HG03439 (cell line): ENCODE measurements around the gene LRSAM1.

Experiments
- ATAC-seq: cut with Tn5 transposase; IDR thresholded peaks from one replicate; pipeline ENCODE4 v1.9.1; 2021; ENCODE audit warnings: mild to moderate bottlenecking, moderate library complexity; ENCODE audit not compliant: unreplicated experiment

Gene LRSAM1

GRCh38 chr9:127494304-127494702, 43.0 kb downstream of the LRSAM1 start:
- no peak for ATAC-seq

DNA sequence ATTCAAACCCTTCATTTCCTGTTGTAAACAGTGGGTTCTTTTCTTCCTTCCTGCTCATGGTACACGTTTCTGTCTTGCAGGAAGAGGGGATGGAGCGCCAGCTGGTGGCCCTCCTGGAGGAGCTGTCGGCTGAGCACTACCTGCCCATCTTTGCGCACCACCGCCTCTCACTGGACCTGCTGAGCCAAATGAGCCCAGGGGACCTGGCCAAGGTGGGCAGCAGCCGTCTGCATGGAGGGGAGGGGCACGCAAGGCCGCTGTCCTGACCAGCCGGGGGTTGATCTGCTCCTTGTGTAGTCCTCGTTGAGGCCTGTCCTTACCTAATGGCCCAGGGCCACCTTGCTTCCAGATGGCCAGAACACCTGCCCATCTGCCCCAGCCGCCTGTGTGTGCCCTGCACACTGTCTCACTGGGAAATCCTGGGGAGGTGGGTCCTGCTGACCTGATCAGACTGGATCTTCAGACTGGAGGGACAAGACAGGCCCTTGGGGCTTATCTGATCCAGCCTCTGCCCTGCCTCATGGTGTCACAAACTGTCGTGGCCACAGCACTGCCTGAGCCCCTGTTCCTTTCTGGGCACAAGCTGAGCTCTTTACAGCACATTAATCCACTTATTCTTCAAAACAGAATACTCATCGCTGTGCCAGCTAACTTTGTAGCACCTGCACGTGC, 44.7 kb downstream of the LRSAM1 start:
- ATAC-seq: no peak

DNA sequence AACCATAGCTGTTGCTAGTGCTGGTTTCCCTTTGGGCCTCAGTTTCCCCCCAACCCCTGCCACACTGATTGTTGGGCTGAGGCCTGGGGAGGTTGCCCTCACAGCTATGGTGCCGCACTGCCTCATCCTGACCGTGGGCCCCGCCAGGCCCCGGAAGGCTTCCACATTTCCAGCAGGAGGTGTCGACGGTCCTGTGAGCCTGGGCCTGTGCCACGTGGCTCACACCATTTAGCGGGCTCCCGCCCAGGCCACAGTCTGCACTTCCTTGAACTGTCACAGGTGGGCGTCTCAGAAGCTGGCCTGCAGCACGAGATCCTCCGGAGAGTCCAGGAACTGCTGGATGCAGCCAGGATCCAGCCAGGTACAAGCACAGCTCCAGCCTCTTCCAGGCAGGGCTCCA, 45.7 kb downstream of the LRSAM1 start:
- ATAC-seq: no peak

GRCh38 chr9:127497656-127498290, 46.5 kb downstream of the LRSAM1 start:
- no peak for ATAC-seq

DNA sequence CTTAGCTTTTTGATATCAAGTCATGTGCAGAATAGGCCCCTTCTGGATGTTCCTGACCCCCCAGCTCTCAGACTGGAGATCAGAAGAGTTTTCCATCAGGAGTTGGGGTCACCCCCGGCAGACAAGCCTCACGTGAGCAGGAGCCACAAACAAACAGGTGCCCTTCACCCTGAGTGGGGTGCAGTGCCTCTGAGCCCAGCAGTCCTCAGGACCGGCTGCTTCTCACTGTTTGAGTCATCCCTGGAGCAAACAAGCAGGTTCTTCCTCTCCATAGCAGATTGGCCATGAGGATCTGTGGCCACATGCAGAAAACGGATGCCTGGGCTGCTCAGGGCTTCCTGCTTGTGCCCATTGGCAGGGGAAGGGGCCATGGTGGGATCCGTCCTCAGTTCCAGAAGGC, 47.0 kb downstream of the LRSAM1 start:
- no peak for ATAC-seq

GRCh38 chr9:127500399-127500798, 49.1 kb downstream of the LRSAM1 start:
- ATAC-seq: no peak

DNA sequence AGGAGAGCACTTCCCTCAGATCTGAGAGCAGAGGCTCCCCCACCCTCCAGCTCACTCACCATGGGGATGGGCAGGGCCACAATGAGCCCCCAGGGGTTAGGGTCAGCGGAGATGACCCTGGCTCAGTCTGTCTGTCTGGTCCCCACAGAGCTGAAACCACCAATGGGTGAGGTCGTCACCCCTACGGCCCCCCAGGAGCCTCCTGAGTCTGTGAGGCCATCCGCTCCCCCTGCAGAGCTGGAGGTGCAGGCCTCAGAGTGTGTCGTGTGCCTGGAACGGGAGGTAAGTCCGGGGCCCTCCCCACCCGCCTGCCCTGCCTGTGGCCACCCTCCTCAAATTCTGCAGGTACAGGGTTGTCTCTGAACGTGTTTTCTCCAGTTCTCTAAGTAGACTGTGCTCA, 49.6 kb downstream of the LRSAM1 start:
- ATAC-seq: no peak

DNA sequence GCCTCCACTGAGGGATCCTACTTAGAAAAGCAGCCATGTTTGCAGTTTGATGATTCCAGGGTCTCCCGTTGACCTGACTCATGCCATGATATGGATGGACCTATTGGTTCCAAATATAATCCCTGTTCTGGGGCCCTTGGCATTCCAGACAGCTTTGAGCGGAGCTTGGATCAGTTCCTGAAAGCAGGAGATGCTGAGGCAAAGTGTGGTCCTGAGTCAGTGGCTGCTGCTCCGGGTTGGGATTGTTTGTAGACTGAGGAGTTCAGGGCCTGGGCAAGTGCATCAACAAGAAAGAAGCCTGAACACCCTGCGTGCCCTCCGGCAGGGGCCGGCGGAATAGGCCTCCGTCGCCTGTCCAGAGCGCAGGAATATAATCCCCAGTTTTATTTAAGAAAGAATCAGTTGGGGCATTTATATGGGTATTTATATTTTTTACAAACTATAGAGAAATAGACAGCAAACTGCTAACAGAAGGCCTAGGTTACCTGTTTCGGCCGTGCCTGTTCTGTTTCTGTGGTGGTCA, 50.6 kb downstream of the LRSAM1 start:
- ATAC-seq: no peak

- no peak for ATAC-seq
These were observed 51.5 kb downstream of the LRSAM1 start for GRCh38 chr9:127502706-127503378.

DNA sequence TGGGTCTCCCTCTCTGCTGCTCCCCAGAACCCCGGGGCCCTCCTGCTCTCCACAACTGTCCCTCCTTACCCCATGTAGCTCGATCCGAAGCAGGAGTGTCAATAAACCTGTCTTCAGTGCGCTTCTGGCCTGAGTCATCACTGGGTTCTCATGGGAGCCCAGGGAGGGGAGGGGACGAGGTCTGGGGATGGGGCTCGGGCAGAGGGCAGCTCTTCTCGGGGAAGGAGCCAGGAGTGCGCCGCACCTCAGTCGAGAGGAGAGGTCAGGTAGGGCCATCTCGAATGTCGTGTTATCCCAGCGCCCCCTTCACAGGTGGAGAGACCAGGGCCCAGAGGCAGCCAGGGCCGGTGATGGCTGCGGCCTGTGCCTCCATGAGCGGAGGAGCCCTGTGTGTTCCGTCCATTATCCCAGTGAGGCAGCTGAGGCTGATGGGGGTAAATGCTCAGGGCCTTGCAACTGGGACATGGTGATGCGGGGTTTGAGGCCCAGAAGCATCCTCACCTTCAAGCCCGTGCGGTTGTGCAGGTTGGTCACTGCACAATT, 52.1 kb downstream of the LRSAM1 start:
- no peak for ATAC-seq

DNA sequence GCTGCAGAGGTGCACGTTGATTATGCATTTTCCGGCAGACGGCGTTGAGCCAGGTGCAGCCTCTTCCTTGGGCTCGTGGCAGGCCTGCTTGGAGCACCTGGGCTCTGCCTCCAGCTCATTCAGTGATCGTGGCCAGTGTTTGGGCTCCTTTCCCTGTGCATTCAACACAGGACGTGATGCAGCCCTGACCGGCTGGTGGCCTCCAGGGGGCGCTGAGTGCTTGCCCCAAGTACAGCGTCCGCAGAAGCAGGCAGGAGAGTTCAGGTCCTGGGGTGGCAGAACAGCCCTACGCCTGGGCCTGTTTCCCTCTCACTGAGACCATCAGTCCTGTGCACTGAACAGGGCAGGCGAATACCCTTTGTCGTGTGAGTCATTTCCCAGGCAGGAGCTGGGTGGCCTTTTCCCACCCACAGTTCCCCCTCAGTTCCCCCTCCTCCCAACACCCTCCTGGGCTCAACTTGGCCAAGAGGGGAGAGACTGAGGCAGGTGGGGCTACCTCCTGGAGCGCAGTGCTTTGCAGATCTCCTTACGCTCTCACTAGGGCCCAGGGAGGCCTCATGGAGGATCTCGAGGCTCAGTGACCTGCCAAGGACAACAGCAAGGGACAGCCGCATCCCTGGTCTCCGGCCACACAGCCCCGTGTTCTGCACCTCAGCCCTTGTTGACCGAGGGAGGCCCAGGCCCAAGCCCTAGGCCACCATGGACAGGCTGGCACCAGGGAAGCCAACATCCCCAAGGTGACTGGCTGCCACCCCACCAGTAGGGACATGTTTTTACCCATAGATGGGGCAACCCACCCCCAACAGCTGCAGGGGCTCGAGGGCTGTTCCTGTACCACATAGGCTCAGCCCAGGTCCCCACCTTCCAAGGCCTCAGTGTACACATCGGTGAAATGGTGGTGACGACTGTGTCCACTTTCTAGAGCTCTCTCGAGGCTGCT, 52.9 kb downstream of the LRSAM1 start:
- ATAC-seq: no peak

DNA sequence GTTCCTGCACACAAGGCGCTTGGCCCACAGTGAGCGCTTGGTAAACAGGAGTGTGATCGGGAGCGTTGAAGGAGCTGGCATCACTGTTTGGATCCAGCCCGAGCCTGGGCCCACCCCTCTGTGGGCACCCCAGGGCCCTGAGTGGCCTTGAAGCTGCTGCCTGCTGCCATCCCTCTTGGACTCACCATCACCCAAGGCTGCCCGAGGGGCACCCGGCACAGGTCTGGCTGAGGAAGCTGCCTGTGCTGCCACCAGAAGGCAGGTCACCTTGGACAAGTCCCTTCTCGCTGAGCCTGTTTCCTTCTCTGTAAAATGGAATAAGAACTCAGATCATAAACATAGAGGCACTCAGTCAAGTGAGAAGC, 53.6 kb downstream of the LRSAM1 start:
- no peak for ATAC-seq

DNA sequence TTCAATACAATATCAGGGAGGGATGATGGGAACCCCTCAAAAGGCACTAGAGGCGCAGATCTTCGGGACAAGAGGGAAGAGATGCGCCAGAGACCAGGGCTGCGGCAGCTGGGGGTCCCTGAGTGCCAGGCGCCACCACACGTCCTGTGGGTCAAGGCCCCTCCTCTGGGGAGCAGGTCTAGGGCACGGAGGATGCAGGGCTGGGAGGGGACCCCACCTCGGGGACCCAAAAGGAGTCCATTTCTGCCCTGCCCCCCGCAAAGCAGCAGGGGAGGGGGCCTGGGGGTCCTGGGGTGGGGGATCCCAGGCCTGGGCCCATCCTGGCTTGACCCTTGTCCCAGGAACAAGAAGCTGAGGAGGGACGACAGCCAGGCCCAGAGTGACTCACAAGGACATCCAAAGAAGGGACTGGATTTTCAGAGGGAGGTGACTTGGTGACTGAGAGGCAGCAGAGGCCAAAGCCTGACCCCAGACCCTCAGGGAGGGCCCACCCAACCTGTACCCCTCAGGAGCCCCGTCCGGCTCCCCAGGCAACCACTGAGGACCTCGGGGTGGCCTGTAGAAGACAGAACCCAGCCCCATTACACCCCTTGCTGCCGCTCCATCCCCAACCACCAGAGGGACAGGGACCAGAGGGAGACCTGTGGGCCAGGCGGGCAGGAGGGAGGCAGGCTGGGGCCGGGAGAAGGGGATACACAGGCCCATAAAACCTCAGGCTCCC, 54.2 kb downstream of the LRSAM1 start:
- no peak for ATAC-seq

GRCh38 chr9:127506117-127506813, 55.0 kb downstream of the LRSAM1 start:
- ATAC-seq: no peak

- no peak for ATAC-seq
These were observed 55.8 kb downstream of the LRSAM1 start for GRCh38 chr9:127506814-127507750.

DNA sequence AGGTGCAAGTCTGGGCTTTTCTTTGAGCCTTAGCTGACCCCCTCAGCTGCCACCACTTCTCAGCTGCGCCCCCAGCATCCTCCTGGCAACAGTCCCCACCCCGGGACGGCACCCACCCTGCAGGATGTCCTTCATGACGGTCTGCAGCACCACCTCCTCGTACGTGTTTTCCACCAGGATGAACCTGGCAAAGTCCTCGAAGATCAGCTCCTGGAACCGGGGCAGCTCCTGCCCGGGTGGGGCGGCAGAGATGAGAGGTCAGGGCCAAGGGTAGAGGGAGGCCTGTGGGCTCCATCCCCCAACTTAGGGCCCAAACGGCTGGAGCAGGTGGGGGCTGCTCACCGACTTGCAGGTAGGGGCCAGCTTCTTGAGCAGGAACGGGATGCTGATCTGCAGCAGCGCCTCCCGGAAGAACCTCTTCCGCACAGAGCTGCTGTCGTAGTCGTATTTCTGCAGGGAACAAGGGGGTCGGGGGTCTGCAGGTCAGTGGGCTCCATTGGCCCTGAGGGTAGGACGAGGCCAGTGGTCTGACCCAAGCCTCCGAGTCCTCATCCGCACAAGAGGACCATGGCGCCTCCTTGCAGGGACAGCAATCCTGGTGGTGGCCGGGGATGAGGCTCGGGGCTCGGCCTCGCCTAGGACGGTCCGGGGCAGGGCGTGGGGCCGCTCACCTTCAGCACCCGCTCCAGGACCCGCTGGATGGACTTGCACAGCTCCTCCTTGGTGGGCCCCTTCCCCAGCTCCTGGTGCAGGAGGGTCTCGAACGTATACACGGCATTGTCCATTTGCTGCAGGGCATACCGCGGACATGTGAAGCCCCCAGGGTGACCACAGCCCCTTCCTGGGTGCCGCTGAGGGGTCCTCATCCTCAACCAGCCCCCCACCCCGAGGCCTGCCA, 56.7 kb downstream of the LRSAM1 start:
- no peak for ATAC-seq

GRCh38 chr9:127508901-127509260, 57.6 kb downstream of the LRSAM1 start:
- no peak for ATAC-seq
